BE2C (cell line): ENCODE data around the gene GALNT17.

ENCODE experiments used
- DNase-seq: peaks from one replicate; pipeline ENCODE4 v3.0.0-alpha.2; 2020
- H3K27me3 ChIP-seq: fragments of 250-450 bp; sonication (Bioruptor Pico); 2 replicates; pipeline ENCODE4 v1.5.1; 2020; ENCODE audit warnings: mild to moderate bottlenecking
- H3K36me3 ChIP-seq: fragments of 250-450 bp; sonication (Bioruptor Pico); 2 replicates; pipeline ENCODE4 v1.5.1; 2020; ENCODE audit warnings: mild to moderate bottlenecking
- H3K4me1 ChIP-seq: fragments of 250-450 bp; sonication (Bioruptor Pico); 2 replicates; pipeline ENCODE4 v1.5.1; 2020
- H3K4me3 ChIP-seq: 2 replicates; pipeline ENCODE4 v1.5.1; 2011; ENCODE audit warnings: low read depth, low read length
- H3K9me3 ChIP-seq: fragments of 250-450 bp; sonication (Bioruptor Pico); 2 replicates; pipeline ENCODE4 v1.5.1; 2020
- TF ChIP-seq, protein P1 (sequence below): IDR thresholded peaks from 2 replicates; pipeline ENCODE4 v1.5.1; 2012; ENCODE audit warnings: mild to moderate bottlenecking, low read depth, low read length

Gene GALNT17

DNA sequence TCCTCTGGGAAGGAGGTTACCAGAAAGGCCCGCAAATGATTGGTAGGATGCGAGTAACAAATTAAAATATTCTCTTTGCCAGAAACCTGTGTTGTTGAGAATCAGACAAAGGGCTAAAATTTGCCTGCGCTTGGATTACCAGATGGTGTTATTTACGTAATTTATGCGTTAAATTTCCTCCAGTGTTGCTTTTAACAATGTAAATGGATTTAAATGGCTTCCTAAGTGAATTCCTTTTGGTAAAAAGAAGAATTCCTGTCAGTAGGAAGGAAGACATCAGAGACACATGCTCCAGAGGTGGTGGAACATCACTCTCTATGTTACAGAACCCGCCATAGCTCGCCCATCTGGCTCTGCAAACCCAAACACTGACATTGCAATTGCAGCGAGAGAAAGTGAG lies 520.6 kb downstream of the GALNT17 start:
- no peak for DNase-seq
- H3K4me3 ChIP-seq: no peak overlapping the region
- TF ChIP-seq, protein P1, sequence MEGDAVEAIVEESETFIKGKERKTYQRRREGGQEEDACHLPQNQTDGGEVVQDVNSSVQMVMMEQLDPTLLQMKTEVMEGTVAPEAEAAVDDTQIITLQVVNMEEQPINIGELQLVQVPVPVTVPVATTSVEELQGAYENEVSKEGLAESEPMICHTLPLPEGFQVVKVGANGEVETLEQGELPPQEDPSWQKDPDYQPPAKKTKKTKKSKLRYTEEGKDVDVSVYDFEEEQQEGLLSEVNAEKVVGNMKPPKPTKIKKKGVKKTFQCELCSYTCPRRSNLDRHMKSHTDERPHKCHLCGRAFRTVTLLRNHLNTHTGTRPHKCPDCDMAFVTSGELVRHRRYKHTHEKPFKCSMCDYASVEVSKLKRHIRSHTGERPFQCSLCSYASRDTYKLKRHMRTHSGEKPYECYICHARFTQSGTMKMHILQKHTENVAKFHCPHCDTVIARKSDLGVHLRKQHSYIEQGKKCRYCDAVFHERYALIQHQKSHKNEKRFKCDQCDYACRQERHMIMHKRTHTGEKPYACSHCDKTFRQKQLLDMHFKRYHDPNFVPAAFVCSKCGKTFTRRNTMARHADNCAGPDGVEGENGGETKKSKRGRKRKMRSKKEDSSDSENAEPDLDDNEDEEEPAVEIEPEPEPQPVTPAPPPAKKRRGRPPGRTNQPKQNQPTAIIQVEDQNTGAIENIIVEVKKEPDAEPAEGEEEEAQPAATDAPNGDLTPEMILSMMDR: no peak
- no peaks in the 10 kb centered on the region for H3K4me1 ChIP-seq
- H3K27me3 ChIP-seq: no peaks in the 10 kb centered on the region
- no peaks in the 10 kb centered on the region for H3K36me3 ChIP-seq
- no peaks in the 10 kb centered on the region for H3K9me3 ChIP-seq

DNA sequence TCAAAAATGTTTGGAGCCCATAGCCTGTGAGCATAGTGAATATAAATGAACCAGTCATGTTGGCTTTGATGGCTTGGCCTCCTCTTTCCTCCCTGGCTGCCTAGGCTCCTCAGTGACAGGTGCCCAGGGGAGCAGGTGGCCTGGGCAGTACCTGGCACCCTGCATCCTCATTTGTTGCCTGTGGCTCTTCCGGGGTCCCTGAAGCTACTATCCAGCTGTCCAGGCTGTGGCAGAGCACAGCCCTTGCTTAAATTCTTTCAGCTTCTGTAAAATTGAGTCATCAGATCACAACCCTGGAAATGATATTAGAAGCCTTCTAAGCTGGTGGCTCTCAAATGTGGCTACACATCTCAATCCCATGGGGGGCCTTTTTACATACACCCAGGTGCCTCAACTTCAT lies 525.4 kb downstream of the GALNT17 start:
- Histone ChIP-seq H3K9me3 (no peaks in the 10 kb centered on the region), H3K4me1 (no peaks in the 10 kb centered on the region), H3K4me3 (no peak overlapping the region), H3K36me3 (no peaks in the 10 kb centered on the region), H3K27me3 (no peaks in the 10 kb centered on the region)
- TF ChIP-seq, protein P1: no peak
- DNase-seq: no peak

DNA sequence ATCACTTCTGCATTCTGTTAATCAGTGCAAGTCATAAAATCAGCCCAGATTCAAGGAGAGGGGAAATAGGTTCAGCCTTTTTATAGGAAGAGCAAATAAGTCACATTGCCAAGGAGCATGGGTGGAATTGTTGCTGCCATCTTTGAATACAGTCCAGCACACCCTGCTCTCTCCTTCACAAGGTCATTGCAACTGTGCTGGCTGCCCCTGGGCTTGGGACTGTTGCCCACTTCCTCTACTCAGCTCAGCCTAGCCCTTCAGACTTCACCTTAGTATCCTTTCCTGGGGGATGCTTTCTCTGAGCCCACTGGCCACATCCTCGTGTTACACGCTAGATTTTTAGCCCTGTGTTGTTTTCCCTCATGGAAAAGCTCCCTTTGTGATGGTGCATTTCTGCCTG lies 527.7 kb downstream of the GALNT17 start:
- Histone ChIP-seq H3K4me3 (no peak overlapping the region), H3K27me3 (no peaks in the 10 kb centered on the region), H3K9me3 (no peaks in the 10 kb centered on the region), H3K36me3 (no peaks in the 10 kb centered on the region), H3K4me1 (no peaks in the 10 kb centered on the region)
- TF ChIP-seq, protein P1: no peak
- DNase-seq: no peak

DNA sequence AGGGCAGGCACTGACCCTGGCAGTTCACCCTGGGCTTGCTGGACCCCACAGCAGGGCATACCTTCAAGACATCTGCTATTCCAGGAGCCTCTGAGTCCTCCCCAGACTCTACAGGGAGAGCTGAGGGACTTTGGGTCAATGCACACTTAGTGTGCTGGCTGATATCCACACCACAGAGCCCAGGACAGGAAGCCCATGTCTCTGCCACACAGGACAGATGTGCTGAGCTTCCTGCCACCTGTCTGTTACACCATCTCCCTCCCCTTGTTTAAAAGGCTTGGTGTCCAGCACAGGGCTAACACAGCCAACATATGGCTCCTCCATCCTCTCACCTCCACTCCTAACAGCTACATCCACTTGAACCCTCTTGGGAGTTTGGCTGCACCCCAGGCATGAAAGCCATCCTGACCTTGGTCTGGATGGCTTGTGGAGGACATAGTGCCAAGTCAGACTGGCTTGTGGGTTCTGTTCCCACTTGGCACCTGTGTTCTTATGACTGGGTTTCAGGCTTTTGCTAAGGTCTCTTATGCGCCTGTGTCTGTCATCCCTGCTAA lies 529.8 kb downstream of the GALNT17 start:
- no peak for DNase-seq
- Histone ChIP-seq H3K36me3 (no peaks in the 10 kb centered on the region), H3K4me1 (no peaks in the 10 kb centered on the region), H3K4me3 (no peak overlapping the region), H3K27me3 (no peaks in the 10 kb centered on the region), H3K9me3 (no peaks in the 10 kb centered on the region)
- TF ChIP-seq, protein P1: no peak

DNA sequence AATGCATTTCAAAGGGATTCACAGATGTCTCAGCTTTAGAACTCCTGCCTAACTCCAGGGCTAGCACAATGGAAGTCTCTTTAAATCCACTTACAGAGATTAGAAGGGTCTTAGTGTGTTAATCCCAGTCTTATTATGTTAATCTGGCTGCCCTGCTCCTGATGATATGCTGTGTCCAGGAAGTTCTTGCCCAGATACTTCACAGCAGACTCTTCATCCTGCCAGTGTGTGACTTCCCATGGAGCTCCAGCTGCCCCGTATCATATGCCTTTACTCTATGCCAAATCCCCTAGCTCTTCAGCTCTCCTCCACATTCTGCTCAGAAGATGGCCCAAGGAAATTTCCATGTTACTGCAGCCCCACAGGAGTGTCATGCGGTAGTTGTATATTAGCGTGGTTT lies 533.8 kb downstream of the GALNT17 start:
- DNase-seq: no peak
- no peaks in the 10 kb centered on the region for H3K27me3 ChIP-seq
- no peak overlapping the region for H3K4me3 ChIP-seq
- no peaks in the 10 kb centered on the region for H3K4me1 ChIP-seq
- H3K9me3 ChIP-seq: no peaks in the 10 kb centered on the region
- TF ChIP-seq, protein P1: no peak
- H3K36me3 ChIP-seq: no peaks in the 10 kb centered on the region

DNA sequence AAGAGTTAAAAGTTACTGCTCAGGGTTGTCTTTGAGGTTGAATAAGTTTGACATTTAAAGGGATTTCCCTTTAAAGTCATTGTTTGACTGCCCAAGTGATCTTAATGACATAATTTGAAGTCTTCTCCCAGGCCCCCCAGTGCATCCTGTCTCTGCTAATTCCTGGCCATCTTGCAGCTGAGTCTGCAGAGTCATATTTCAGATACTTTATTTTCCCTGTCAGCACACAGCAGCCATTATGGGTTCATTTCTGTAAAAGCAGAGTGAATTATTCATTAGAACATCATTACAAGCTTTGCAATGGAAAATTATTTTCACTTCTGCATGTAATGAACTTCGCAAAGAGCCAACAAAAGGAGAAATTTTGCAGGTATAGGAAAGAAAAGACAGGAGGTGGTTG lies 536.6 kb downstream of the GALNT17 start:
- DNase-seq: no peak
- TF ChIP-seq, protein P1: no peak
- Histone ChIP-seq H3K9me3 (no peaks in the 10 kb centered on the region), H3K36me3 (no peaks in the 10 kb centered on the region), H3K4me3 (no peak overlapping the region), H3K27me3 (no peaks in the 10 kb centered on the region), H3K4me1 (no peaks in the 10 kb centered on the region)
